Measurements from ENCODE around the gene ZC3H12A. TPM values are rescaled to one million over a fixed set of nuclear protein-coding genes. Genes with fewer than 3 reads are reported as not detected.

ZC3H12A gene
- total and polyA plus RNA-seq, 2 of the 4 experiments (the other 2 are of a cell fraction), result 3.8 to 14.2 TPM

DNA sequence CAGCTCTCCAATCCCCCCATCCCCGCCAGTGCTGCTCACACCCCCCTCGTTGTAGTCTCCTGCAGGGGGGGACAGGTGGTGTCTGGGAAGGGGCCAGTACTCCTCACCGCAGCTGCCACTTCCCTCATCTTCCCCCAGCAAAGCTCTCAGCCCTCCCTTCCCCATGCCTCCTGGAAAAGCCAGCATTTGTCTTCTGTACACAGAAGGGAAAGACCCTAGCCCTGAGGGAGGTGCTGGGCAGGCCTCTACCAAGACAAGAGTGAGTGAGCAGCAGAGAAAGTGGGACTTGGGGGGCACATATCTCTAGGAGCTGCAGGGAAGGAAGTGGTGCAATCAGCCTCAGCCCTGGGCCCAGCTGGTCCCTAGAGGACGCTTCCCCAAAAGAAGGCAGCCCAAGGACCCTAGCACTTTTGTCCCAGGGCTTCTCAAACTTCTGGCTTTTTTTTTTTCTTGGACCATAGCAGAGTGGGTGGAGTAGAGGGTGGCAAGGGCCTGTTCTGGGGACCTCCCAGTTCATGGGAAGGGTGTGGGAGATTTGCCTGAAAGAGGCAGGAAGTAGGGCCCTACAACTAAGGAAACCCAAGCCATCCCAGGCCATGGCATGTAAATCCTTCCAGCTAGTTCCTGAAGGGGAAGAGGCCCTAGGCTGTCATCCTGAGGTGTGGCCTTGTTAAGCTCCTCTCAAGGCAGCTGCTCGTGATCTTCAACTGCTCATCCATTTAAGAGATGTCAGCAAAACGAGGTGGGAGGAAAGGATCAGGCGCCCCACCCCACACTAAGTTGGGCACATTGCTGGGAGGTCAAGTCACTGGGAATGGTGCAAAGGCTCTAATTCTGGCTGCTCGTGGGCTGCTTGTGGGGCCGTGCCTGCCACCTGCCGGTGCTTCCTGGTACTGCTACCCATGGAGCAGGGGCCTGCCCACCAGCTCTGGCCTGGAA lies 12.6 kb downstream of the ZC3H12A start (continued):
- peak; percentile 56 for TF ChIP-seq RCOR1 (IDR thresholded peaks at IDR 0.05; ENCODE audit: insufficient replicate concordance, low read length)
- 0 out of 2 replicates have a peak, but pooled peaks have one; percentile 36 for TF ChIP-seq MAFK (IDR thresholded peaks at IDR 0.05; ENCODE audit: low read depth, low read length)

DNA sequence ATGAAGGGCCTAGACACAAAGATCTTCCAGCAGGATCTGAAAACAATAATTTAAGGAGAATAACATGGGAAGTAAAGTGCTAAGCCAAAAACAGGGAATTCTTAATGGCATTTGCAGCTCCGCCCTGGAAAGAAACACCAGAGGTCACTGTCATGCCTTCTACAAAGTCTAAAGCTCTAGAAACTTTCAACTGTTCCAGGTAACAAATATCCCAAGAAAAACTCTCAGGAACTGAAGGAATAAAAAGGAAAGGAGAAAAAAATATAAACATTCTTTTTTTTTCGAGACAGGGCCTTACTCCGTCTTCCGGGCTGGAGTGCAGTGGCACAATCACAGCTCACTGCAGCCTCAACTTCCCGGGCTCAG lies 13.2 kb downstream of the ZC3H12A start:
- ATAC-seq (ENCODE audit: low read depth) (no peak), DNase-seq (no peak)
- no peak for TF ChIP-seq POLR2A (IDR thresholded peaks at IDR 0.05; ENCODE audit: low read depth, low read length)
- no peak for TF ChIP-seq SMC3 (IDR thresholded peaks at IDR 0.05; ENCODE audit: low read depth, low read length)
- TF ChIP-seq CTCF (conservative IDR thresholded peaks at IDR 0.05; ENCODE audit: low read depth, low read length), result no peak
- TF ChIP-seq RAD21 (IDR thresholded peaks at IDR 0.05; ENCODE audit: low read length), result no peak
- TF ChIP-seq CEBPB (IDR thresholded peaks at IDR 0.05; ENCODE audit: low read depth, low read length), result no peak
- no peak for TF ChIP-seq RFX5 (IDR thresholded peaks at IDR 0.05; ENCODE audit: low read depth, low read length)
- no peak overlapping the region for H4K5ac ChIP-seq (ENCODE audit: low read depth, low read length)
- ChIA-PET POLR2A (ENCODE audit: unreplicated experiment) (interaction anchor here (0.6 kb wide), 1 partner anchor 859 kb away, joined by 3 read pairs; no protein-coding TSS in a partner anchor), CTCF (interaction anchor here (0.7 to 3.4 kb wide), 10 partner anchors 9 to 40 kb away, joined by 3 to 49 read pairs (median 11); partner anchors contain the start of genes MEAF6 and ZC3H12A)
- no peak overlapping the region for H3K27ac ChIP-seq (ENCODE audit: insufficient read depth, low read length)
- H3K23ac ChIP-seq (ENCODE audit: low read depth, low read length), result no peak overlapping the region
- H3K27me3 ChIP-seq (ENCODE audit: control insufficient read depth, insufficient read depth, low read length), result no peaks in the 10 kb centered on the region
- H3K56ac ChIP-seq (ENCODE audit: extremely low read depth, insufficient read depth, low read length), result no peak overlapping the region
- H2AFZ ChIP-seq (replicated peaks; ENCODE audit: low read length, poor library complexity), result peak overlapping the region; percentile 45
- H4K20me1 ChIP-seq (ENCODE audit: insufficient read depth, low read length), result no peaks in the 10 kb centered on the region
- H2BK15ac ChIP-seq (ENCODE audit: low read depth, low read length), result no peak overlapping the region
- WGBS, 2 experiments (ENCODE audit: extremely low coverage in 2 of 2, insufficient read length in 1 of 2), result no CpG with 5 or more reads among the region's 5 CpGs
- no peak overlapping the region for H4K91ac ChIP-seq (ENCODE audit: insufficient read depth, low read depth, low read length)
- dilution Hi-C loops (cut with HindIII; ENCODE audit: low sequenced_read_pairs, unreplicated experiment) (no loop called here), in situ Hi-C loops (cut with MboI; ENCODE audit: low sequenced_read_pairs) (loop anchor here (5.0 kb wide), 1 partner anchor 35 kb away; no protein-coding TSS in a partner anchor), intact Hi-C loops (cut with micrococcal nuclease) (loop anchor here (1.0 kb wide), 2 partner anchors 32 to 195 kb away; no protein-coding TSS in a partner anchor)
- no peak overlapping the region for H2AK5ac ChIP-seq (ENCODE audit: low read depth, low read length)
- H3K36me3 ChIP-seq (ENCODE audit: control insufficient read depth, insufficient read depth, low read length), result peaks cover 25% of the 10 kb centered on the region; the same call in 1 of the 2 replicates
- H3K4me1 ChIP-seq (ENCODE audit: control insufficient read depth, insufficient read depth, low read length), result peaks cover 22% of the 10 kb centered on the region
- H3K14ac ChIP-seq (replicated peaks; ENCODE audit: low read depth, low read length), result no peak overlapping the region
- H3K9ac ChIP-seq (ENCODE audit: low read depth, low read length), result no peak overlapping the region
- H2BK5ac ChIP-seq (ENCODE audit: low read depth, low read length, poor library complexity, severe bottlenecking), result no peak overlapping the region
- H3K4me2 ChIP-seq (ENCODE audit: low read depth, low read length), result no peak overlapping the region
- H2AK9ac ChIP-seq (replicated peaks; ENCODE audit: low read depth, low read length, poor library complexity), result no peak overlapping the region
- H3K9me1 ChIP-seq (ENCODE audit: insufficient read depth, low read length), result no peaks in the 10 kb centered on the region
- no peak overlapping the region for H2BK120ac ChIP-seq (ENCODE audit: low read depth, low read length)
- no peak overlapping the region for H3K4me3 ChIP-seq (ENCODE audit: insufficient read depth, low read depth, low read length)
- no peak overlapping the region for H3K4ac ChIP-seq (ENCODE audit: low read depth, low read length)
- no peak overlapping the region for H3K18ac ChIP-seq (ENCODE audit: low read depth, low read length)
- no peaks in the 10 kb centered on the region for H3K9me3 ChIP-seq (ENCODE audit: control insufficient read depth, insufficient read depth, low read length)
- H4K8ac ChIP-seq (ENCODE audit: low read depth in 2 of 2, low read length in 2 of 2), result no peak overlapping the region
- H3K79me1 ChIP-seq (ENCODE audit: low read depth in 1 of 2, low read length in 2 of 2), result no peaks in the 10 kb centered on the region; a peak in 1 of 4 replicates
- no TSS peak for BruUV-seq (replicated peaks)
- no peak overlapping the region for H2BK20ac ChIP-seq (ENCODE audit: low read depth, low read length)

All from IMR-90 (cell line).